Astrocyte of the spinal cord (primary cell): Measurements from ENCODE around the gene TENM4.

Experiments
- DNase-seq: peaks from one replicate; pipeline ENCODE4 v3.0.0; 2011; ENCODE audit warnings: low read depth, low spot score
- H3K4me3 ChIP-seq: 2 replicates; pipeline ENCODE4 v1.5.1; 2011; ENCODE audit warnings: low read depth, mild to moderate bottlenecking, low read length, moderate library complexity
- in situ Hi-C: cut with HindIII; loops from 2 replicates; pipeline ENCODE4 v1.10.0; 2017; ENCODE audit warnings: low sequenced_read_pairs
- TF ChIP-seq, protein P1 (sequence below): IDR thresholded peaks from 2 replicates; pipeline ENCODE4 v1.5.1; 2012; ENCODE audit warnings: low read depth, mild to moderate bottlenecking, low read length, inconsistent platforms

The TENM4 gene

DNA sequence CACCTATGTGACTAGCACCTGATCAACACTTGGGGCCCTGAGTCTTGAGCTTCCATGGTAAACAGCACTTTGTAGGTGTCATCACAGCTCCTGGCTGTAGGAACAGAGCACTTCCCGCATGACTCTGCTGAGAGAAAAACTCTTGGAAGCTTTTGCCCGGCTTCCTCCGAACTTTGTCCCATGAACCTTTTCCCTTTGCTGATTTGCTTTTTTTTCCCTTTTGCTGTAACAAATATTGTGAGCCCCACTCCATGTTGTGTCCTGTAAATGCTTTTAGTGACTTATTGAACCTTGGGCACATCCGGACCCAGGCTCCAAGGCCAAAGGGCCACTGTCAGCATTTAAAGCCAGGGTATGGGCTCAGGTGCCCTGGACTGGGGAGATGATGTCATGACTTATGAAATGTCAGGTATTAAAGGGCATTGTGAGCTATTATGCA lies 391.1 kb downstream of the TENM4 start:
- no peak for DNase-seq
- in situ Hi-C loops = no loop called here
- TF ChIP-seq, protein P1, sequence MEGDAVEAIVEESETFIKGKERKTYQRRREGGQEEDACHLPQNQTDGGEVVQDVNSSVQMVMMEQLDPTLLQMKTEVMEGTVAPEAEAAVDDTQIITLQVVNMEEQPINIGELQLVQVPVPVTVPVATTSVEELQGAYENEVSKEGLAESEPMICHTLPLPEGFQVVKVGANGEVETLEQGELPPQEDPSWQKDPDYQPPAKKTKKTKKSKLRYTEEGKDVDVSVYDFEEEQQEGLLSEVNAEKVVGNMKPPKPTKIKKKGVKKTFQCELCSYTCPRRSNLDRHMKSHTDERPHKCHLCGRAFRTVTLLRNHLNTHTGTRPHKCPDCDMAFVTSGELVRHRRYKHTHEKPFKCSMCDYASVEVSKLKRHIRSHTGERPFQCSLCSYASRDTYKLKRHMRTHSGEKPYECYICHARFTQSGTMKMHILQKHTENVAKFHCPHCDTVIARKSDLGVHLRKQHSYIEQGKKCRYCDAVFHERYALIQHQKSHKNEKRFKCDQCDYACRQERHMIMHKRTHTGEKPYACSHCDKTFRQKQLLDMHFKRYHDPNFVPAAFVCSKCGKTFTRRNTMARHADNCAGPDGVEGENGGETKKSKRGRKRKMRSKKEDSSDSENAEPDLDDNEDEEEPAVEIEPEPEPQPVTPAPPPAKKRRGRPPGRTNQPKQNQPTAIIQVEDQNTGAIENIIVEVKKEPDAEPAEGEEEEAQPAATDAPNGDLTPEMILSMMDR = no peak
- no peak overlapping the region for H3K4me3 ChIP-seq

GRCh38 chr11:79047980-79048379 lies 392.9 kb downstream of the TENM4 start:
- DNase-seq = no peak
- no peak overlapping the region for H3K4me3 ChIP-seq
- TF ChIP-seq, protein P1 = no peak
- in situ Hi-C loops = no loop called here

DNA sequence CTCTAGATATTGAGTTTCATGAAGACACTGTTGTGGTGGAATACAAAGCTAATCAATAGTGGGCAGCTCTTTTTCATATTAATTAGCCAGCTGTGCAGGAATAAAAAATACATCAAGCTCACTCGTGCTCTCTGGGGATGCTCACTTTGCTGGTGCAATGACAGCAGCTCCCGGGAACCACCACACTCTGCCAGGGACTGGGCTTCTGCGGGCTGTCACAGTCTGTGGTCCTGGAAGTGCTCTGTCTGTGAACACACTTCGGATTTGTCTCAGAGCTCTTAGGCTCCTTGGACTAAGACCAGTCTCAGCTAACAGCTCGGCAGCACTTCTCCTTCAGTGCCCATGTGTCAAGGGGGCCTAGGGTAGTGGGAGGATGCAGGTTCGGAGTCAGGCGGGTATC lies 393.5 kb downstream of the TENM4 start:
- TF ChIP-seq, protein P1 = no peak
- no peak for DNase-seq
- in situ Hi-C loops = no loop called here

GRCh38 chr11:79046366-79046765 lies 394.5 kb downstream of the TENM4 start:
- TF ChIP-seq, protein P1 = no peak
- DNase-seq = no peak
- in situ Hi-C loops = no loop called here
- H3K4me3 ChIP-seq = no peak overlapping the region

More for the DNA sequence above, 393.5 kb downstream of the TENM4 start:
- H3K4me3 ChIP-seq = no peak overlapping the region

DNA sequence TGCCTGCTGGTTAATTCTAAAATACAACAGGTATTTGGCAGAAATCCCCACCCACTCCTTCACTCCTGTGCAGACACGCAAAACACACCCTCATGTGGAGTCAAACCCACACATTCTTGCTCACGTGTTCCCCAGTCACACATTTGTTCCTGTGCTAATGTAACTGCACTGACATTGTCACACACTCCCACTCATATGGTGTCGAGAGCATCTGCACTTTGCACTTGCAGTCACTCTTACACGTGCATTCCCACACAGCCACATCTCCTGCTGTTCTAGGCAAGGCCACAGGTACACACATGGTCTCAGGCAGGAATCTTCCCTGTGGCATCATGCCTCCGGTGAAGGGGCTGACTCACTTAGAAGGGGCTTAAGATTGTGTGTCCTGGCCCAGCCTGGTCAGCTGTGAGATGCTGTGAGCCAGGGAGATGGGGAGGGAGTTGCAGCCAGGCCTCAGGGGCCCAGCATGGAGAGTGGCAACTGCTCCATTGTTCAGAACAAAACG lies 395.0 kb downstream of the TENM4 start:
- DNase-seq = peak; percentile 43
- in situ Hi-C loops = no loop called here
- H3K4me3 ChIP-seq = no peak overlapping the region
- TF ChIP-seq, protein P1 = no peak

- TF ChIP-seq, protein P1 = no peak
- in situ Hi-C loops = no loop called here
- no peak for DNase-seq
- H3K4me3 ChIP-seq = no peak overlapping the region
Measured at GRCh38 chr11:79045018-79045799, 395.6 kb downstream of the TENM4 start.
